Measurements from ENCODE around the gene MAGEF1.

Gene MAGEF1

DNA sequence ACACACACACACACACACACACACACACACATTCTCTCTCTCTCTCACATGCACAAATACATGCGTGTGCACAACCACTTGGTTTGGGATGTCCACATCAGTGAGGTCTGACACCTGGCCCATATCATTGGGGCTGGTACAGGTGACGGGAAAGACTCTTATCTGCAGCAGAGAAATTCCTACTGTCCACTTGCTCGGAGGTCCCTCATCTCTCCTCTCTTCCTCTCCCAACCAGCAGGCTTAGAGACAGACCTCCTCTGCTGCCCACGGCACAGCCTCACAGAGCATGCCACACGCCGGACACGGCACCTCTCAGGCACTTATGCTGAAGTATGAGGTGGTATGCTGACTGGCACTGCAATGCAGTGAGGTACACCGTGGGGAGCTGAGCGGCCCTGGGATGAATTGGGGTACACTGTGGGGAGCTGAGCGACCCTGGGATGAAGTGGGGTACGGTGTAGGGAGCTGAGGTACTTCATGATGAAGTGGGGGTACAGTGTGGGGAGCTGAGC is 41.7 kb downstream of the MAGEF1 start:
- no peak overlapping the region for H3K27ac ChIP-seq (ENCODE audit: low read length)
- no peaks in the 10 kb centered on the region for H3K36me3 ChIP-seq (replicated peaks; ENCODE audit: low read depth, low read length)
- no peaks in the 10 kb centered on the region for H3K4me1 ChIP-seq (ENCODE audit: low read length)
- no peaks in the 10 kb centered on the region for H3K79me2 ChIP-seq (ENCODE audit: low read length)
- no peak overlapping the region for H3K9ac ChIP-seq (ENCODE audit: low read length)
- H3K9me3 ChIP-seq (ENCODE audit: insufficient read depth, low read length) = no peaks in the 10 kb centered on the region
- H4K20me1 ChIP-seq (ENCODE audit: insufficient read depth, low read length) = no peaks in the 10 kb centered on the region
- TF ChIP-seq, protein P1, sequence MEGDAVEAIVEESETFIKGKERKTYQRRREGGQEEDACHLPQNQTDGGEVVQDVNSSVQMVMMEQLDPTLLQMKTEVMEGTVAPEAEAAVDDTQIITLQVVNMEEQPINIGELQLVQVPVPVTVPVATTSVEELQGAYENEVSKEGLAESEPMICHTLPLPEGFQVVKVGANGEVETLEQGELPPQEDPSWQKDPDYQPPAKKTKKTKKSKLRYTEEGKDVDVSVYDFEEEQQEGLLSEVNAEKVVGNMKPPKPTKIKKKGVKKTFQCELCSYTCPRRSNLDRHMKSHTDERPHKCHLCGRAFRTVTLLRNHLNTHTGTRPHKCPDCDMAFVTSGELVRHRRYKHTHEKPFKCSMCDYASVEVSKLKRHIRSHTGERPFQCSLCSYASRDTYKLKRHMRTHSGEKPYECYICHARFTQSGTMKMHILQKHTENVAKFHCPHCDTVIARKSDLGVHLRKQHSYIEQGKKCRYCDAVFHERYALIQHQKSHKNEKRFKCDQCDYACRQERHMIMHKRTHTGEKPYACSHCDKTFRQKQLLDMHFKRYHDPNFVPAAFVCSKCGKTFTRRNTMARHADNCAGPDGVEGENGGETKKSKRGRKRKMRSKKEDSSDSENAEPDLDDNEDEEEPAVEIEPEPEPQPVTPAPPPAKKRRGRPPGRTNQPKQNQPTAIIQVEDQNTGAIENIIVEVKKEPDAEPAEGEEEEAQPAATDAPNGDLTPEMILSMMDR (IDR thresholded peaks at IDR 0.05; ENCODE audit: low read depth, low read length) = no peak
- no peak for TF ChIP-seq EZH2phosphoT487 (IDR thresholded peaks at IDR 0.05; ENCODE audit: low read depth)
- no peak overlapping the region for H3K4me2 ChIP-seq (ENCODE audit: low read length)
- no peak overlapping the region for H2AFZ ChIP-seq (ENCODE audit: low read depth, low read length)
- peaks cover 12% of the 10 kb centered on the region; the same call in 1 of the 2 replicates for H3K27me3 ChIP-seq (ENCODE audit: low read depth, low read length)
- H3K4me3 ChIP-seq (ENCODE audit: low read length) = no peak overlapping the region

DNA sequence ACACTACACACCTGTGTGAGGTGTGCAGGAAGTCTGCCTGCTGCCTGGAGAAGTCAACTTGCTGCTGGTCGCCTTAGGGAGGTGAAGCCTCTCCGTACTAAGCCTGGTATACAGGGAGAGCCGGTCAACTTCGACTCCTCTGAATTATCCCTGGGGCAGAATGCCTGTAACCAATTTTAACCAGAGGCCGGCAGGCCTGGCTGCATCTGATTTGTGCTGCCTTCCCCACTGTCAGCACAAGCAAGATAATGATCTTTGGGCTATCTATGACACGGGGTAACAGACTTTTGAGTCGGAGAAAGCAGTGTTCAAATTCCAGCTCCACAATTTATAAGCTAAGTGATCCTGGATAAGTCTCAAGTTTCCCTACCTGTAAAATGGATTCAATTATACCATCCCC is 42.3 kb downstream of the MAGEF1 start:
- no peaks in the 10 kb centered on the region for H3K9me3 ChIP-seq (ENCODE audit: insufficient read depth, low read length)
- no peak overlapping the region for H3K9ac ChIP-seq (ENCODE audit: low read length)
- TF ChIP-seq, protein P1 (IDR thresholded peaks at IDR 0.05; ENCODE audit: low read depth, low read length) = no peak
- TF ChIP-seq EZH2phosphoT487 (IDR thresholded peaks at IDR 0.05; ENCODE audit: low read depth) = no peak
- H3K4me1 ChIP-seq (ENCODE audit: low read length) = no peaks in the 10 kb centered on the region
- H4K20me1 ChIP-seq (ENCODE audit: insufficient read depth, low read length) = no peaks in the 10 kb centered on the region
- H2AFZ ChIP-seq (ENCODE audit: low read depth, low read length) = no peak overlapping the region
- H3K27me3 ChIP-seq (ENCODE audit: low read depth, low read length) = peaks cover 9% of the 10 kb centered on the region; the same call in 1 of the 2 replicates
- no peaks in the 10 kb centered on the region for H3K36me3 ChIP-seq (replicated peaks; ENCODE audit: low read depth, low read length)
- H3K4me2 ChIP-seq (ENCODE audit: low read length) = no peak overlapping the region
- no peak overlapping the region for H3K27ac ChIP-seq (ENCODE audit: low read length)
- no peak overlapping the region for H3K4me3 ChIP-seq (ENCODE audit: low read length)
- H3K79me2 ChIP-seq (ENCODE audit: low read length) = no peaks in the 10 kb centered on the region

DNA sequence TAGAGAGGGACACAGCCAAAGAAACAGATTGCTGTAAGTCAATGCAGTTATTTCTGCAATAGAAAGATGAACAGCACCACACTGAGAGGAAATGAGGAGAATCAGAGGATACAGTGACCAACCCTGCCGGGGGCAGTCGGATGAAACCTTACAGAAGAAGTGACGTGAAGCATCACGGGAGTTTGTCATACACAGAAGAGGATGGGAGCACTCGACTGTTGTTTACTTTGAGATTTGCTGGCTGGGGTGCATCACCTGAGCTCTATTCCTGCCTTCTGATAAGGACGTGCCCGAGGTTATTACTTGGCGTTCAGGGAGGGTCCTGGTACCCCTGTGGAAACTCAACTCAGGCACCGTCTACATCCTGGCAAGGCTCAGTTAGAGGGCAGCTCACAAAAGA is 45.4 kb downstream of the MAGEF1 start:
- Histone ChIP-seq H3K27me3 (ENCODE audit: low read depth, low read length) (peaks cover 14% of the 10 kb centered on the region), H3K9ac (ENCODE audit: low read length) (no peak overlapping the region), H3K79me2 (ENCODE audit: low read length) (no peaks in the 10 kb centered on the region), H3K36me3 (replicated peaks; ENCODE audit: low read depth, low read length) (no peaks in the 10 kb centered on the region), H3K9me3 (ENCODE audit: insufficient read depth, low read length) (no peaks in the 10 kb centered on the region), H2AFZ (ENCODE audit: low read depth, low read length) (no peak overlapping the region), H3K4me1 (ENCODE audit: low read length) (no peaks in the 10 kb centered on the region), H4K20me1 (ENCODE audit: insufficient read depth, low read length) (no peaks in the 10 kb centered on the region), H3K4me3 (ENCODE audit: low read length) (no peak overlapping the region), H3K27ac (ENCODE audit: low read length) (no peak overlapping the region), H3K4me2 (ENCODE audit: low read length) (no peak overlapping the region)
- TF ChIP-seq EZH2phosphoT487 (IDR thresholded peaks at IDR 0.05; ENCODE audit: low read depth) = no peak
- TF ChIP-seq, protein P1 (IDR thresholded peaks at IDR 0.05; ENCODE audit: low read depth, low read length) = no peak

DNA sequence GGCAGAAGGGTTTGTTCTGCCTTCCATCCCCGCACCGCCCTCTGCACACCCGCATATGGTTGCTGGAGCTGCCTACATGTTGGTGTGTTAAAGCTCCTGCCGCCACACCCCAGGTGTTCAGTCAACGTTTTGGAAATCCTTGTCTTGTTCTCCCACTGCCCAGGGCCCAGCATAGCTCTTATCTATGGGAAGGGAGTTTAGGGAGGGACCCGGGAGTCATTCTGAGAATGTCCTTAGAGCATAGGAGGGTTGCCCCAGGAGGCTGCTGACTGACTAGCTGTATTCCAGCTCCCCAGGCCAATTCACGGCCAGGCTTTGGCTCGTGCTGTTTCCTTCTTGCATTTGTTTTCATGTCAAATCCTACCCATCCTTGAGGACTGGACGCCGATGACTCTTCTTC is 46.8 kb downstream of the MAGEF1 start:
- Histone ChIP-seq H3K4me2 (ENCODE audit: low read length) (no peak overlapping the region), H3K27me3 (ENCODE audit: low read depth, low read length) (peaks cover 14% of the 10 kb centered on the region), H3K4me1 (ENCODE audit: low read length) (no peaks in the 10 kb centered on the region), H3K27ac (ENCODE audit: low read length) (no peak overlapping the region), H2AFZ (ENCODE audit: low read depth, low read length) (no peak overlapping the region), H3K79me2 (ENCODE audit: low read length) (no peaks in the 10 kb centered on the region), H3K4me3 (ENCODE audit: low read length) (no peak overlapping the region), H4K20me1 (ENCODE audit: insufficient read depth, low read length) (no peaks in the 10 kb centered on the region), H3K9me3 (ENCODE audit: insufficient read depth, low read length) (no peaks in the 10 kb centered on the region), H3K9ac (ENCODE audit: low read length) (no peak overlapping the region), H3K36me3 (replicated peaks; ENCODE audit: low read depth, low read length) (no peaks in the 10 kb centered on the region)
- TF ChIP-seq, protein P1 (IDR thresholded peaks at IDR 0.05; ENCODE audit: low read depth, low read length) = no peak
- TF ChIP-seq EZH2phosphoT487 (IDR thresholded peaks at IDR 0.05; ENCODE audit: low read depth) = no peak

Data from OCI-LY3 (cell line).